Prostate gland (tissue), 2 donors: ENCODE data around the gene SCN5A. TPM values are rescaled to one million over a fixed set of nuclear protein-coding genes. Genes with fewer than 3 reads are reported as not detected.

ENCODE experiments used
- DNase-seq: peaks from one replicate; pipeline ENCODE4 v3.0.0-alpha.2; 2019; ENCODE audit warnings: low spot score
- H3K27ac ChIP-seq, 2 donors: fragments of 200-600 bp; sonication (generic); 2 replicates each; pipeline ENCODE4 v1.5.1; 2017 to 2019
- H3K27me3 ChIP-seq: fragments of 200-600 bp; sonication (generic); replicated peaks from 2 replicates; pipeline ENCODE4 v1.5.1; 2019; ENCODE audit not compliant: insufficient read depth
- H3K36me3 ChIP-seq, 2 donors: fragments of 200-600 bp; sonication (generic); 1 replicate in 1 of 2; 2 replicates in 1 of 2; pipeline versions ENCODE4 v1.5.1 to v1.8.1; 2017 to 2019
- H3K4me1 ChIP-seq: fragments of 200-600 bp; sonication (generic); replicated peaks from 2 replicates; pipeline ENCODE4 v1.5.1; 2019
- H3K4me3 ChIP-seq, 2 donors: fragments of 200-600 bp; sonication (generic); 2 replicates each; pipeline ENCODE4 v1.5.1; 2017 to 2019
- H3K9me3 ChIP-seq: fragments of 200-600 bp; sonication (generic); 2 replicates; pipeline ENCODE4 v1.5.1; 2017
- POLR2A ChIP-seq: fragments of 450-650 bp; IDR thresholded peaks from one replicate; pipeline ENCODE4 v1.6.1; 2016; ENCODE audit warnings: antibody characterized with exemption, mild to moderate bottlenecking
- POLR2AphosphoS5 ChIP-seq: sonication (generic); formaldehyde crosslinking; IDR thresholded peaks from one replicate; pipeline ENCODE4 v1.6.1; 2017; ENCODE audit warnings: antibody characterized with exemption
- WGBS: methylation state at CpG from one replicate; pipeline ENCODE4 v1.1.5; 2018; 5-methylcytosine and 5-hydroxymethylcytosine counted together
- intact Hi-C: fragments of 100-400 bp; cut with DNase I; formaldehyde crosslinking; loops from one replicate; pipeline ENCODE4 v1.14.2; 2022
- total RNA-seq, 2 donors: library from RNA; depleted of rRNA; stranded (reverse); fragments of >200 nt; gene quantifications; one replicate each; pipeline ENCODE4 v1.1.0, GENCODE V29; 2016
- TF ChIP-seq, protein P1 (sequence below), 4 experiments: fragments of 200-600 bp in 2 of 4; fragments of 450-650 bp in 2 of 4; sonication (generic) in 2 of 4; IDR thresholded peaks; 1 replicate in 3 of 4; 2 replicates in 1 of 4; pipeline ENCODE4 v1.5.1; 2016 to 2019; ENCODE audit warnings: antibody characterized with exemption in 4 of 4, mild to moderate bottlenecking in 2 of 4, moderate library complexity in 2 of 4

Gene SCN5A
- total RNA-seq, 2 donors from 2014 or later, result 0.23 to 1.5 TPM

GRCh38 chr3:38563070-38563885 is 86.2 kb downstream of the SCN5A start:
- no peaks in the 10 kb centered on the region for H3K4me1 ChIP-seq
- H3K36me3 ChIP-seq, result no peaks in the 10 kb centered on the region
- no peaks in the 10 kb centered on the region for H3K9me3 ChIP-seq
- no peaks in the 10 kb centered on the region for H3K27me3 ChIP-seq
- TF ChIP-seq POLR2A (no peak), POLR2AphosphoS5 (no peak)
- TF ChIP-seq, protein P1, sequence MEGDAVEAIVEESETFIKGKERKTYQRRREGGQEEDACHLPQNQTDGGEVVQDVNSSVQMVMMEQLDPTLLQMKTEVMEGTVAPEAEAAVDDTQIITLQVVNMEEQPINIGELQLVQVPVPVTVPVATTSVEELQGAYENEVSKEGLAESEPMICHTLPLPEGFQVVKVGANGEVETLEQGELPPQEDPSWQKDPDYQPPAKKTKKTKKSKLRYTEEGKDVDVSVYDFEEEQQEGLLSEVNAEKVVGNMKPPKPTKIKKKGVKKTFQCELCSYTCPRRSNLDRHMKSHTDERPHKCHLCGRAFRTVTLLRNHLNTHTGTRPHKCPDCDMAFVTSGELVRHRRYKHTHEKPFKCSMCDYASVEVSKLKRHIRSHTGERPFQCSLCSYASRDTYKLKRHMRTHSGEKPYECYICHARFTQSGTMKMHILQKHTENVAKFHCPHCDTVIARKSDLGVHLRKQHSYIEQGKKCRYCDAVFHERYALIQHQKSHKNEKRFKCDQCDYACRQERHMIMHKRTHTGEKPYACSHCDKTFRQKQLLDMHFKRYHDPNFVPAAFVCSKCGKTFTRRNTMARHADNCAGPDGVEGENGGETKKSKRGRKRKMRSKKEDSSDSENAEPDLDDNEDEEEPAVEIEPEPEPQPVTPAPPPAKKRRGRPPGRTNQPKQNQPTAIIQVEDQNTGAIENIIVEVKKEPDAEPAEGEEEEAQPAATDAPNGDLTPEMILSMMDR (IDR thresholded peaks at IDR 0.05), result no peak
- intact Hi-C loops, result no loop called here
- H3K27ac ChIP-seq, result no peak overlapping the region
- WGBS, result 93% methylated on average over 15 of the region's 15 CpGs
- DNase-seq, result no peak
- H3K4me3 ChIP-seq, result no peak overlapping the region

DNA sequence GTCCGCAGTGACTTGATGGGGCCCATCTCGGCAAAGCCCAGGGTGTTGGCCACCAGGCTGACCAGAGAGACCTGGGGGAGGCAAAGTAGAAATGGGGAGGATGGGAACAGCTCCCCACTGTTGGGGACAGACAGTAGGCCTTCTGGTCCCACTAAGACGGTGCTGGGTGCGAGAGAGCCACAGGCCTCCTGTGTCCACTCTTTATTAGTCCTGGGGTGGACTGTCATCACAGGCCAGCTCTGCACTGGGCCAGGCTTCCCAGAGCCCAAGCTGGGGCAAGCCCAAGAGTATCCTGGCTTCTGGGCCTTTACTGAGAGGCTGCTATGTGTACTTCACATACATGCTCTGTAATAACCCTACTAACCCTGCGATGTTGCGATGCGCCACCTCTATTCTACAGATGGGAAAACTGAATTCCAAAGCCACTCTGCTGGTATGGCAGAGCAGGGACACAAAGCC is 87.0 kb downstream of the SCN5A start:
- intact Hi-C loops, result no loop called here
- WGBS, result 97% methylated on average over 6 of the region's 7 CpGs

GRCh38 chr3:38561746-38562466 is 87.6 kb downstream of the SCN5A start:
- Histone ChIP-seq H3K9me3 (no peaks in the 10 kb centered on the region), H3K27me3 (no peaks in the 10 kb centered on the region), H3K27ac (no peak overlapping the region), H3K4me1 (no peaks in the 10 kb centered on the region), H3K4me3 (no peak overlapping the region), H3K36me3 (no peaks in the 10 kb centered on the region)
- WGBS, result 71% methylated on average over 8 of the region's 10 CpGs
- intact Hi-C loops, result no loop called here
- TF ChIP-seq POLR2A (no peak), POLR2AphosphoS5 (no peak)
- TF ChIP-seq, protein P1 (IDR thresholded peaks at IDR 0.05), result no peak
- DNase-seq, result no peak

More for the DNA sequence above, 87.0 kb downstream of the SCN5A start:
- no peaks in the 10 kb centered on the region for H3K9me3 ChIP-seq
- no peaks in the 10 kb centered on the region for H3K36me3 ChIP-seq
- H3K27me3 ChIP-seq, result no peaks in the 10 kb centered on the region
- TF ChIP-seq POLR2A, result no peak
- no peak for TF ChIP-seq POLR2AphosphoS5
- TF ChIP-seq, protein P1 (IDR thresholded peaks at IDR 0.05), result no peak
- DNase-seq, result no peak
- H3K4me3 ChIP-seq, result no peak overlapping the region
- H3K4me1 ChIP-seq, result no peaks in the 10 kb centered on the region
- no peak overlapping the region for H3K27ac ChIP-seq

- Histone ChIP-seq H3K36me3 (no peaks in the 10 kb centered on the region), H3K27me3 (no peaks in the 10 kb centered on the region), H3K27ac (no peak overlapping the region), H3K9me3 (no peaks in the 10 kb centered on the region), H3K4me1 (no peaks in the 10 kb centered on the region), H3K4me3 (no peak overlapping the region)
- intact Hi-C loops, result no loop called here
- DNase-seq, result no peak
- 96% methylated on average over 7 of the region's 7 CpGs for WGBS
- TF ChIP-seq POLR2A, result no peak
- TF ChIP-seq POLR2AphosphoS5, result no peak
- TF ChIP-seq, protein P1 (IDR thresholded peaks at IDR 0.05), result no peak
Observed at GRCh38 chr3:38560996-38561717, 88.3 kb downstream of the SCN5A start.
